ENCODE data around the gene ZNF446.
"Not testable (repeated sequence)": the region's sequence is repeated elsewhere in the genome, so short reads cannot be mapped to it uniquely, and the experiment has no call there.

The ZNF446 gene

DNA sequence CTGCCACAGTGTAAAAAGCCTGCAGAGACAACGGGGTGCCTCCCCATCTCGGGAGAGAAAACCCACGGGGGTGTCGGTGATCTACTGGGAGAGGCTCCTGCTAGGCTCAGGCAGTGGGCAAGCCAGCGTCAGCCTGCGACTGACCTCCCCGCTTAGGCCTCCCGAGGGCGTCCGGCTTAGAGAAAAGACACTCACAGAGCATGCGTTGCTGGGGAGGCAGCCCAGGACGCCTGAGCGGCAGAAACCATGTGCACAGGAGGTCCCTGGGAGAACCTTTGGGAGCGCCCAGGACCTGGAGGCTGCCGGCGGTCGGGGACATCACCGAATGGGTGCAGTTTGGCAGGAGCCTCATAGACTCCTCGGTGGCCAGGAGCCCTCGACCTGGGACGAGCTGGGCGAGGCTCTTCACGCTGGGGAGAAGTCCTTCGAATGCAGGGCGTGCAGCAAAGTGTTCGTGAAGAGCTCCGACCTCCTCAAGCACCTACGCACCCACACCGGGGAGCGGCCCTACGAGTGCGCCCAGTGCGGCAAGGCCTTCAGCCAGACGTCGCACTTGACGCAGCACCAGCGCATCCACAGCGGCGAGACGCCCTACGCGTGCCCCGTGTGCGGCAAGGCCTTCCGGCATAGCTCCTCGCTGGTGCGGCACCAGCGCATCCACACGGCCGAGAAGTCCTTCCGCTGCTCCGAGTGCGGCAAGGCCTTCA is 5.2 kb upstream of the ZNF446 start:
- not testable (repeated sequence) for DNase-seq

GRCh38 chr19:58471736-58472135 is 4.4 kb upstream of the ZNF446 start:
- DNase-seq, result no peak

GRCh38 chr19:58473775-58474174 is 2.4 kb upstream of the ZNF446 start:
- DNase-seq, result no peak

GRCh38 chr19:58474291-58474996 is 1.7 kb upstream of the ZNF446 start:
- DNase-seq, result no peak

DNA sequence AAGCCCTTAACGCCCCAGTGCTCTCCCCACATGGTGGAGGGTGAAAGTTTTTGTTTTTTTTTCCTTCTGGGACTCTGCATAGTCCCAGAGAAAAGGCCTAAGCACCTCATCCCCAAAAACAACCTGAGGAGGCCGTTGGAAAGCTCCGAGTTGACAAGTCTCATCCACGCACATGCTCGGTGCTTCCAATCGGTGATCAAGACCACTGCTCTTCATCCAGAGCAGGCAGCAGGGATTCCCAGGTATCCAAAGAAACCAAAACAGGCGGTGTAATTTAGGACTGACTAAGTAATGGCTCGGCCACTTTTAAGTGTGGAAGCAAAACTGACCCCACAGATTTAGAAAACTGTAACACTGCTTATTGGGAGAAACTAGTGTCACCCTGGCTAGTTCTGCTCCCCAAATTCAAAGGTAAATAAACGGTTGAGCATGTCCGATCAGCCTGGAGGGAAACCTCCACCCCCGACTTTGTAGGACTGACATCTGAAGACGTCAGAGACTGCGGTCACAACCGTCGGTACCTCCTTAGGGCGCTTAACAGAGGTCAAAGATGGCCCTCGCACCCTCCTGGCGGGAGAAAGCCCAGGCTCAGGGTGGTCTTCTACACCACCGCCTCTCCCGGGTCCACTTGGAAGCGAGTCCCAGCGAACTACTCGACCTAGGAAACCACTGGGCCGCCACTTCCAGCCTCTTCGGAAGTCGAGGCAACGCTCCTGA is 997 bp upstream of the ZNF446 start:
- no peak for DNase-seq

DNA sequence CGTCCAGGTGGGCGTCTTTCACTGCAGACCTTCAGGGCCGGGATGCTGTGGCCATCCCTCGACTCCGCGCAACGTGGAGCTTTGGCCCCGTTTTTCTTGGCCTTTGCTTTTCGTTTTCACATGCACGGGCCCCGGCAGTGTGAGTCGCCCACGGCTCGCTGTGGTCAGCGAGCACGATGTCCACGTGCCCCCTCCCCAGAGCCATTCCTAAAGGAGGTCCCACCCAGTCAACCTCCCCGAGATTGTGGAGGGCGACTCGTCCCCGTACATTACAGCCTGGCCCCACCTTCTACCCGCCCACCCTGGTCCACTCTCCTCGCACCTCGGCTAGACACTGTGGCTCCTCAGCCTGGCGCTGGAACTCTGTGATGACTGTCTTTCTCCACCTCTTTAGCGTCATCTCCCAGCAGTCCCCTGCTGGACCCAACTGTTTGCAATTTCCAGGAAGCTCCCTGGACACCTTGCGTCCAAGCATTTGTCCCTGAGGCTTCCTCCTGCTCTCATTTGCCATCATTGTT is 405 bp downstream of the ZNF446 start:
- no peak for DNase-seq

DNA sequence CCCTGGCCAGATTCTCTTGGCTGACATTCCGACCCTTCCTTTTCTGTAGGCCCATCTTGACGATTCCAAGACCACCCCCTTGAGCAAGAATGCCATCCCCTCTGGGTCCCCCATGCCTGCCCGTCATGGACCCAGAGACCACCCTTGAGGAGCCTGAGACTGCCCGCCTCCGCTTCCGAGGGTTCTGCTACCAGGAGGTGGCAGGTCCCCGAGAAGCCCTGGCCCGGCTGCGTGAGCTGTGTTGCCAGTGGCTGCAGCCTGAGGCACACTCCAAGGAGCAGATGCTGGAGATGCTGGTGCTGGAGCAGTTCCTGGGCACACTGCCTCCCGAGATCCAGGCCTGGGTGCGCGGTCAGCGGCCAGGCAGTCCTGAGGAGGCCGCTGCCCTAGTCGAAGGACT is 978 bp downstream of the ZNF446 start:
- DNase-seq, result no peak

DNA sequence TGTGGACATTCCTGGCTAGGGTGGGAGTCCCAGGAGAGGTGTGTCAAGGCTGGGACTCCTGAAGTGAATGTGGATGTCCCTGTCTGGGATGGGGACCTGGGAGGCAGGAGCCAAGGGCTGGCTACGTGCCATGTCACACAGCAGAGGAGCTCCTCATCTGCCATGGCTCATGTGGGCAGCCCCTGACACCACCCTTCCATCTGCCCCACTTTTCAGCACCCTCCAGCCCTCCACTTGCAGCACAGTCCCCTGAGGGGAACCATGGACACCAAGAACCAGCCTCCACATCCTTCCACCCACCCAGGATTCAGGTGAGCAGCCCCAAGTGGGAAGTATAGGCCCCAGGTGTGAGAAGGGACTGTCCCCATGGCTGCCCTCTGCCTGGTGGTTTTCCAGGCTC is 1.7 kb downstream of the ZNF446 start:
- no peak for DNase-seq

- no peak for DNase-seq
Observed at GRCh38 chr19:58479303-58479702, 3.2 kb downstream of the ZNF446 start.

DNA sequence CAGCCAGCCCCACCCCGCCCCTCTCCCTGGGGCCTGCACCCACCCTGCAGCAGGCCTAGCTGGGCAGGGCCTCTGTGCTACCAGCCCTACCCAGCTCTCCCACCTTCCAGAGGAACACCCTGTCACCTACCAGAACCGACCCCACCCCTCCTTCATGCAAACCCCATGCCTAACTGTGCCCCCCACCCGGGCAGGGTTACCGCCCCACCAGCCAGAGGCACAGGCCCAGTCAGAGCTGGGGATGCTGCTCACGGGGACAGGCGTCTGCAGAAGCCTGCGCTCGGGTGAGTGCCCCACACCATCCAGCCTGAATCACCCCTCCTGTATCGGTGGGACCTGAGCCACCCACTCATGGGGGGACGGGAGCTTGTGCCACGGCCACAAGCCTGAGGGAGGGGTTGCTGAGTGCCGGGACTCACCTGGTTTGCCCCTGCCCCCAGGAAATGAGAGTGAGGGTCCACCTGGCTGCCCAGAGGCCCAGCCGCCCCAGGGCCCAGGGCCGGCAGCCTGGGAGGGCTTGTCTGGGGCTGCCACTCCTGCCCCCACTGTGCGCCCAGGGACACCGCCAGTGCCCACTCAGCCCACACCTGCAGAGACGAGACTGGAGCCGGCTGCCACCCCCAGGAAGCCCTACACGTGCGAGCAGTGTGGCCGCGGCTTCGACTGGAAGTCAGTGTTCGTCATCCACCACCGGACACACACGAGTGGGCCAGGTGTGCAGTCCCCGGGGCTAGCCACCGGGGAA is 3.8 kb downstream of the ZNF446 start:
- DNase-seq, result no peak

DNA sequence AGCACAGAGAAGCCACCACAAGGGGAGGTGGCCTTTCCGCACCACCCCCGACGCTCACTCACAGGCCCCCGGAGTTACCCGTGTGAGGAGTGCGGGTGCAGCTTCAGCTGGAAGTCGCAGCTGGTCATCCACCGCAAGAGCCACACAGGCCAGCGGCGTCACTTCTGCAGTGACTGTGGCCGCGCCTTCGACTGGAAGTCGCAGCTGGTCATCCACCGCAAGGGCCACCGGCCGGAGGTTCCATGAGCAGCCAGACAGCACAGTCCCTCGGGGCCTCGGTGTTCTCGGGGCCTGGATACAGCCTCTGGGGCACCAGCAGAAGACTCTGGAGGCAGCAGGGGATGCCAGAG is 4.3 kb downstream of the ZNF446 start:
- no peak for DNase-seq

- DNase-seq, result no peak
Observed at GRCh38 chr19:58480831-58481230, 4.7 kb downstream of the ZNF446 start.

- DNase-seq, result no peak
Observed at GRCh38 chr19:58482372-58482771, 6.2 kb downstream of the ZNF446 start.

- DNase-seq, result no peak
Observed at GRCh38 chr19:58483776-58484175, 7.6 kb downstream of the ZNF446 start.

DNA sequence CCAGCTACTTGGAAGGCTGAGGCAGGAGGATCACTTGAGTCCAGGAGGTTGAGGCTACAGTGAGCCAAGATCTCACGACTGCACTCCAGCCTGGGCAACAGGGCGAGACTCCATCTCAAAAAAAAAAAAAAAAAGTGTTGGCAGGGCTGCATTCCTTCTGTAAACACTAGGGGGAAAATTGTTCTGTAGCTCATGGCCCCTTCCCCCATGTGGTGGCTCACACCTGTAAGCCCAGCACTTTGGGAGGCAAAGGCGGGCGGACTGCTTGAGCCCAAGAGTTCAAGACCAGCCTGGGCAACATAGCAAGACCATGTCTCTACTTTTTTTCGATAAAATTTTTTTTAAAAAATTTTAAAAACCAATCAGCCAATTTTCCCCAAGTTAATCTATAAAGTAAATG is 8.2 kb downstream of the ZNF446 start:
- DNase-seq, result not testable (repeated sequence)

DNA sequence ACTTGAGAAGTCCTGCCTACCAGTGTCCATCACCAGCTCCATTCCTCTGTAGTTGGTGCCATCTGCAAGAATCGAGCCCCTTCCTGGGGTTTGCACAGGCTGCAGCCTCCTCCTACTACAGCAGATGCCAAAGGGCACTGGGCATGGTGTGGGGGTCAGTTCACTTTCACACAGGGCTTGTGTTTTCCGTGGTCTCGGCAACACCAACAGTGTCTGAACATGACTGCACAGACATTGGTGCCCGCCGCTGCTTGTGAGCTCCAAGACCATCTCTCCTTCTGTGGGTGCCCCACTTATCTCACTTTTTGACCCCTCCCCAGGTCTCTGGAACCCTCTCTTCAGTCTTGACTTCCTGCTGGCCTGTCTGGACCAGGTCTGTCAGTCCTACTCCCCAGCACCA is 15.2 kb downstream of the ZNF446 start:
- no peak for DNase-seq

GRCh38 chr19:58492265-58492664 is 16.1 kb downstream of the ZNF446 start:
- DNase-seq, result no peak

- DNase-seq, result no peak
Observed at GRCh38 chr19:58497634-58498170, 21.6 kb downstream of the ZNF446 start.

DNA sequence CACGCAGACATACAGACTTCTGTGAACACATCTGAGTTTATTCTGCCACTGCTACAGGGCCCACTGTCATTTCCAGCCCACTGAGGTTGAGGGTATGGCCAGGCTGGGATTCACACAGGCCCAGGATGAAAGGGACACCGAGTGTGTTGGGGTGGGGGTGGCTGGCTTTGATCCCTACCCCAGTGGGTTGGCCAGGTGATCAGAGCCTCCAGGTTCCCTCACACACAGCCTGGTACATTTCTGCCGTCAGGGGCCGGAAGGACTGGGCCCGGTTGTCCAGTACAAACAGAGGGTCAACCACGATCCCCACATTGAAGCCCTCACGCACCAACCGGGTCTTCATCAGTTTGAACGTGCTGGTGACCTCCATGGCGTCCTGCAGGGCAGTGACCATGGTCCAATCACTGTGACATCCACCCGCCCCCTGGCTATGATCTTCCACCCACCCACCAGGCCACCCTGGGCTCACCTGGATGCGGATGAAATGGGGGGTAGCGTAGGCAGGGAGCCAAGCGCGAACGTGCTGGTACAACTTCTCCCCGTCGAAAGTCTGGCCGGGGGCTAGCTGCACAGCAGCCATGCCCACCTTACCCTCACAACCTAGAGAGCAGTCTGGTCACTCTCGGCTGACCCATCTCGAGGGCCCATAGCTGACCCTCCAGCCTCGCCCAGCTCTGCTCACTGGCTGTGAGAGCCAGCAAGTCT is 22.3 kb downstream of the ZNF446 start:
- no peak for DNase-seq

DNA sequence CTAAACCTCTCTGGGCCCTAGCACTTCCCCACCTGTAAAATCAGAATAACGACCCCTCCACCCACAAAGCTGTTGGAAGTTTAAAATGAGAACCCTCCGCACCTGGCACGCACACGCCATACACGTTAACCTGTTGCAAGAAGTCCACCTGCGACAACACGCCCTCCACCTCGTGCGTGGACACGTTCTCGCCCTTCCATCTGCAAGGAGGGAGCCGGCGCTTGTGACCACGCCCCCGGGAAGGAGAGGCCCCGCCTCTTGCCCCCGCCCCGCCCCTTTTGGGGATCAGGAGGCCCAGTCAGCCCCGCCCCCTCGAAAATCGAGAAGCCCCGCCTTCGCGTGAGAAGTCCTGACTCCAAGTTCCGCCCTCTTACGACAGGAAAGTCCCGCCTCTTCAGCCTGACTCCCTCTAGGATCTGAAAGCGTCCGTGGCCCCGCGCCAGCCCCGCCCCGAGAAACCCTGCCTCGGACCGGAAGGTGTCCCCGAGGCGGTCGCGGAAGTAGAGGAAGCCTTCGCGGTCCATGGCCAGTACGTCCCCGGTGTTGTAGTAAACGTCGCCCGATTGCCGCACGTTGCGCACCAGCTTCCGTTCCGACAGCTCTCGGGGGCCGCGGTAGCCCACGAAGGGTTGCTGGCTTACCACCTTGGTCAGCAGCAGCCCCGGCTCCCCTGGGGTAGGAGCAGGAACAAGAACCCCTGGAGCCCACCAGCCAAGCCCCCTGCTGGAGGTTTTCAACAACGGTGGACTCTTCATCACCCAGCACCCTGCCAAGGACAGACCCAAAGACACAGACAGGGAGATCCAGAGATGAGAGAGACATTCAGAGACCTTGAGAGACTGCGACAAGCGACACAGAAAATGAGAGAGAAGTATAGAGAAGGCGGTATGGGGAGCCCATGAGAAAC is 23.1 kb downstream of the ZNF446 start:
- peak; percentile 98 for DNase-seq

- no peak for DNase-seq
Observed at GRCh38 chr19:58500242-58500641, 24.1 kb downstream of the ZNF446 start.
